GM18858 (cell line): Measurements from ENCODE around the gene OSBPL10.

Experiments
- ATAC-seq: cut with Tn5 transposase; IDR thresholded peaks from one replicate; pipeline ENCODE4 v1.9.1; 2021; ENCODE audit not compliant: unreplicated experiment

Gene OSBPL10

DNA sequence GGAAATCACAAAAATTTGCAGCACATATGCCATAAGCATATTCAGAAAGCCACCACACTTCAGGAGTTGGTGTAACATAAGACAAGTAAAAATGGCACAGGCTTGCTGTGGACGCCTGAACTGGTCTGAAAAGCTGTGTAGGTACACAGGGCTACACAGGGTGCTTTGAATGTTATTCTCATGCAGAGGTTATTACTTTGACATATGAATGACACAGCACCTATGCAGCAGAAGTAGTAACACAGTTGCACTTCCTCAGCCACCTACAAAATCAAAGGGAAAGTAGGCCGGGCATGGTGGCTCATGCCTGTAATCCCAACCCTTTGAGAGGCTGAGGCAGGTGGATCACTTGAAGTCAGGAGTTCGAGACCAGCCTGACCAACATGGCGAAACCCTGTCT lies 54.5 kb downstream of the OSBPL10 start:
- ATAC-seq, result no peak

DNA sequence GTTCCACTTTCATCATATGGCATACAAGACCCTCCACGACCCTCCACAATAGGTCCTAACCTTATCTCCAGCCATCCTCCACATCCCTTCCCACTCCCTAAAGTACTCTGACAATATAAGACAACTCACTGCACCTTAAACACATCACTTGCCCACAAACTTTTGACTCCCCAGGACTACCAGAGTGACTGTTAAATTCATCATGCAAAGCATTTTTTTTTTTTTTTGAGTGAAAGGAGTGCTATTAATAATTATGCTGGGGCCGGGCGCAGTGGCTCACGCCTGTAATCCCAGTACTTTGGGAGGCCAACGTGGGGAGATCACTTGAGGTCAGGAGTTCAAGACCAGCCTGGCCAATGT lies 55.8 kb downstream of the OSBPL10 start:
- ATAC-seq, result no peak

DNA sequence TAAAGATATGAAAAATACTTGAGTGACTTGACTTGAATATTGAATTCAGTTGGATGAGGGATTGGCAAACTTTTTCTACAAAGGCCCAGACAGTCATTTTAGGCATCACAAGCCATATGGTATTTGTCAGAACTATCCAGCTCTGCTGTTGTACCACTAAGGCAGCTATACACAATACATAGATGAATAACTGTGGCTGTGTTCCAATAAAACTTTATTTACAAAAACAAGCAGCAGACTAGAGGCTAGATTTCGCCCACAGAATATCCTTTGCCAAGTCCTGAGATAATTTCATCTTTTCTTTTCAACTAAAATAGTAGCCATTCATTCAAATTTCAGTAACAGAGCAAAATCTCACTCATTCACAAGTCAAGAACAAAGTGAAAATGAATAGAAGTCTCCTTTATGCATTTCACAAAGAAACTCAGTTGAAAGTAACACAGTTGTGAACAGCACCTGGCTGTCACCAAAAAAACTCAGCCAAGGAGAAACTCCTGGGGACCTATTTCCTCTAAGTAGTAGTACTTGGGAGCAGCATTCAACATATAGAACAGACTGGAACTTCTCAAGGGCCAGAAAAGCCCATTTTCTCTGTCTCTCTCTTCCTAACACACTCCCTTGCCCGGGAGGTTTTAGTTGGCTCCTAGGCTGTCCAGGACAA lies 56.3 kb downstream of the OSBPL10 start:
- ATAC-seq, result no peak

DNA sequence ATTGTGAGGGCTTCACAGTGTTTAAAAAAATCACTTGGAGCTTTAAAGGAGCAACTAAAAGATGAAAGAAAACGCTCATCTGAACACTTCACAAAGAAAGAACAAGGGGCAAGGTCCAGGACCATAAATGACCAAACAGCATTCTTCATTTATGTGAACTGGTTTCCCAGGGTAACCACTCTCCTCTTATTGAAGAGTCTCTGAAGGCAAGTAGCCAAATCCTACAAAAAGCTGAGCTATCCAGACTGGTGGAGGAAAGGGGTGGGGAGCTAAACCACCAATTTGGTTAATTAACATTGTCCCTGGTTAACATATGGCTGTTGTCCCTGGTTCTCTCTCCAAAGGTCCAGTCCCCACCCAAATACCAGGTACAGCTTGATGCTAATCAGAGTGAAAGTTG lies 58.1 kb downstream of the OSBPL10 start:
- ATAC-seq, result no peak

DNA sequence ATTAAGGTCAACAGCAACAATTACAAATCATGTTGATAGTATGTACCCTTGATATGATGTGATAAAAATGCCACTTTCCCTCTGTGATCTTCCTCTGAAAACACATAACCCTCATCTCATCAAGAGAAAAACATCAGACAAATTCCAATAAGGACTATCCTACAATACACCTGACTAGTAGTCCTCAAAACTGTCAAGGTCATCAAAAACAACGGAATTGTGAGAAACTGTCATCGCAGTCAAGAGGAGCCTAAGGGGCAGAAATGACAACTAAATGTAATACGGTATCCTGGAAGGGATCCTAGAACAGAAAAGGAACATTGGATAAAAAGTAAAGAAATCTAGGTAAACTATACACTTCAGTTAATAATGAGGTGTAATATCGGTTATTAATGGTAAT lies 59.2 kb downstream of the OSBPL10 start:
- ATAC-seq, result no peak

DNA sequence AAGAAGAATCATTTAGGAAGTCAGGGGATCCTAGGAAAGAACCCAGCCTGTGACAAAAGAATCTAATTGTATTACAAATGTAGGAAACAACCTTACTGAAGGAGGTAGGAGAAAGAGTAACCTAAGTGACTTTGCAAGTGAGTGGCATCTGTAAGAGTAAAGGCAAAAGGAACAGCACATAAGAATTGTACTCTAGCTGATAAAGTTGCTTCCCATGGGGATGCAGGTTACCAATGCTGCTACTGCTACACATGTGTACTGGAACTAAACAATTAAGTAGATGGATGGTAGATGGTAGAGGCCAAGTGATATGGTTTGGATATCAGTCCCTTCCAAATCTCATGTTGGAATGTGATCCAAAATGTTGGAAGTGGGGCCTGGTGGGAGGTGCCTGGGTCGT lies 60.8 kb downstream of the OSBPL10 start:
- no peak for ATAC-seq

GRCh38 chr3:31919528-31919927 lies 61.5 kb downstream of the OSBPL10 start:
- no peak for ATAC-seq

DNA sequence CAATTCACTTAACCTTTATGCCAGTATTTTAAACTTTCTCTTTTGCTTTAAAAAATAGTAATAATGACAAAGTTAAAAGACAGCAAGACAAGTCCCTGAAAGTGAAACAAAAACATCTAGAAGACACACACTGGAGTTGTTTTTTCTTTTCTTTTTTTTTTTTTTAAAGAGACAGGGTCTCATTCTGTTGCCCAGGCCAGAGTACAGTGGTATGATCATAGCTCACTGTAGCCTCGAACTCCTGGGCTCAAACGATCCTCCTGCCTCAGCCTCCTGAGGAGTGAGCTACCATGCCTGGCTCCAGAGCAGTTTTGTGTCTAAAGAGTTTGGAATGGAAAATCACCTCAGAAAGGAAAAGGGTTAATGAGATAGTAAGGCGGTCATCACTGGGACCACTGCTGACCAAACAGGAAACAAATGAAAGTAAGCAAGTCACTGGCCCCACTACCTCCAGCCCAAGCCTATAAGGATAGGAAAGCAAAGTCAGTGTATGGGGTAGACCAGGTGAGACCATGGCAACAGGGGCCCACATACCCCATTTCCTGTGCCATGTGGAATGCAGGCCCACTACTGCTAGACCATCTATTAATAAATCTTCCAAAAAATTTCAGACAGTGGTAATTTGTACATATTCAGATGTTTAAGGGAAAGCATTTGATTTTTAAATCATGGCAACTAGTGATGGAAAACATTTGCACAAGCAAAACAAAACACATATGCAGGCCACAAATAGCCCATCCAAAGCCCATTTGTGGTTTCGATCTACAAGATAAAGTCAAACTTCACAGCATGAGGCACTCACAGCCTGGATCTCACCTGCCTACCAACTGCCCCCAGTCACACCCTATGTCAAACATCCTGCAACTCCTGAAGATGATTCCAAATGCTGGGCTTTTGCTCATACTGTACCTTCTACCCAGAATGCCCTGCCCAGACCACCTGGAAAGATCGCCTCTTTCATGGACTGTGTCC lies 62.6 kb downstream of the OSBPL10 start:
- peak; percentile 64 for ATAC-seq

- ATAC-seq, result peak; percentile 82
Measured at GRCh38 chr3:31917303-31918005, 63.6 kb downstream of the OSBPL10 start.

- ATAC-seq, result no peak
Measured at GRCh38 chr3:31911643-31912042, 69.4 kb downstream of the OSBPL10 start.

DNA sequence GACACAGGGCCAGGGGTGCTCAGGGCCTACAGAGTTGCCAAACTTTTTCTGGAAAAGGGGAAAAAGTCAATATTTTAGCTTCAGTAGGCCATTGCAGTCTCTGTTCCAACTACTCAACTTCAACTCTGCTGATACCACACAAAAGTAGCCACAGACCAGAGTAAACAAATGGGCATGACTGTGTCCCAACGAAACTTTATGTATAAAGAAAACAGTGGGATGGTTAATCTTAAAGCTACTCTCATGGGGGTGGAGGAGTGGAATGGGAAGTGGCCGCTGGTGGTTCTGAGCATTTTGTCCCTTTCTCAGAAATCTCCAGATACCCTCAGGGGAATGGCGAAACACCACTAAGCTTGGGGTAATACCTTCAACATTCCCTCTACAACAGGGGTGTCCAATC lies 69.9 kb downstream of the OSBPL10 start:
- ATAC-seq, result no peak

- ATAC-seq, result no peak
Measured at GRCh38 chr3:31909455-31909854, 71.6 kb downstream of the OSBPL10 start.

DNA sequence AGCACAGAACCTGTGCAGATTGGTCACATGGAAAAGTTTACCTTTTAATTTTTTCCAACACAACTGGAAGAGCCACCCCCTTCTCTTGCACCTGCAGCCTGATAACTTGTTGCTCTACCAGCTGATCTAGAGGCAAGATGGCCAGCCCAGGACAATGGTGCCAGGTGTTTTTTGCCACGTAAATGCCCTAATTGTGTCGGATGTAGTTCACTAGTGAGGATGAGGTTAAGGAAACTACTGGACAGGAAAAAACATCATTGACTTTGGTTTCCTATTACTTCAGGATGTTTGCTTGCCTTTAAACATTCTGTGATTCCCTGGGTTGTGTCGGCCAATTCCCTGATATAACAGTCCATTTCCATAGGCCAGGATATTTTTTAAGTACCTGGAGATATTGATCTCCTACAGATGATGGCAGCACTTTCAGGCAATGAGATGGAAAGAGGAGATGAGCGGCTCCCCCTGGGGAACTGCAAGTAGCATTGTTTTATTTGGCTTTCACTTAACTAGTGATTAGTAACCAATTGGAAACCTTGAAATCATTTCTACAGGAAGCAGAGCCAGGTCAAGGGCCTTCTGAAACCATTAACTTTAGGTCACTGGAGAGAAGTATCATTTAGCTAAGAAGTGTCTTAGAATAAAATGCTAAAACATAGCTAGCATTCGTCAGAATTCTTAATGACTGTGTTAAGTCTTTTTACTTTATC lies 72.5 kb downstream of the OSBPL10 start:
- ATAC-seq, result no peak

GRCh38 chr3:31906182-31906581 lies 74.9 kb downstream of the OSBPL10 start:
- no peak for ATAC-seq

- no peak for ATAC-seq
Measured at GRCh38 chr3:31903686-31904431, 77.2 kb downstream of the OSBPL10 start.

DNA sequence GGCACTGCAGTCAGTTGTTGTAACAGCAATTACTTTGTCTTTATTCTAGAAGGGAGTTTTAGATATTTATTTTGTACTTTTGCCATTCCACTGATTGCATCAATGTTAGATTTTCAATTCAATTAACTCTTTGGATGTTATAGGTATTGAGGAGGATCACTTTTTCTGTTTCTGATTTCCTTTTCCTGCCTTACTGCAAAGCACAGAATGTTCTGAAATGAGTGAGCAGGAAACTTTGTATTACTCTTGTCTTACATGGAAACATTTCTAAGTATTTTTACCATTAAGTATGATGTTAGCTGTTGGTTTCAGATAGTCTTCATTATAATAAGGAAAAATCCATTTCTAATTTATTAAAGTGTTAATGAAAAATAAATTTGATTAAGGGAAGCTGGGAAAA lies 80.5 kb downstream of the OSBPL10 start:
- ATAC-seq, result no peak

GRCh38 chr3:31896648-31897433 lies 84.2 kb downstream of the OSBPL10 start:
- ATAC-seq, result no peak

DNA sequence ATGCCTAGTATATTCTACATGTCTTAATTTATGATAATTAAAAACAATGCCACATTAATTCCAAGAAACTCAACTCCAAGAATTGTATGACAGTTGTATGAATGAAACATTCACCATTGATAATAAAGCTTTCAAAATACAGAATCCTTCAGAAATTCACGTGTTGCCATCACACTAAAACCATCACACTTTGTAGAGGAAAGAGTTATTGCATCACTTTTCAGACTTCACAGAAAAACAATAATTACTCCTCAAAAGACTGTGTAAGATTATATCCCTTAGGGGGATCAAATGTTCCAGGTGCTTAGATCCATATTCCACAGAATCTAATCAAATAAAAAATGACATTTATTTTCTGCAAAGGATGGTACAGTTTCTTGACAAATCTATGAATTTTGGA lies 85.0 kb downstream of the OSBPL10 start:
- ATAC-seq, result no peak

- ATAC-seq, result no peak
Measured at GRCh38 chr3:31895471-31895870, 85.6 kb downstream of the OSBPL10 start.
